Urinary bladder (tissue), 4 donors: Measurements from ENCODE around the gene PTCRA. TPM values are rescaled to one million over a fixed set of nuclear protein-coding genes. Genes with fewer than 3 reads are reported as not detected.
"Not testable (repeated sequence)": the region's sequence is repeated elsewhere in the genome, so short reads cannot be mapped to it uniquely, and the experiment has no call there.

Experiments
- DNase-seq: peaks from one replicate; pipeline ENCODE4 v3.0.0-alpha.2; 2015; ENCODE audit errors: extremely low spot score
- H3K27ac ChIP-seq: one replicate; pipeline ENCODE4 v1.5.1; 2013; ENCODE audit warnings: low read depth, mild to moderate bottlenecking, moderate library complexity
- H3K36me3 ChIP-seq: one replicate; pipeline ENCODE4 v1.6.1; 2013; ENCODE audit warnings: mild to moderate bottlenecking, moderate library complexity; ENCODE audit not compliant: insufficient read depth
- H3K4me1 ChIP-seq: one replicate; pipeline ENCODE4 v1.6.1; 2013; ENCODE audit warnings: mild to moderate bottlenecking, moderate library complexity; ENCODE audit not compliant: insufficient read depth
- H3K4me3 ChIP-seq: one replicate; pipeline ENCODE4 v1.5.1; 2013; ENCODE audit warnings: low read depth, low read length
- WGBS: extraction: QIAGEN DNeasy Blood & Tissue Kit; methylation state at CpG from one replicate; pipeline ENCODE4 v1.1.7; 2013; 5-methylcytosine and 5-hydroxymethylcytosine counted together
- polyA plus RNA-seq: library from polyadenylated mRNA; stranded (reverse); fragments of 200-250 nt; gene quantifications from one replicate; pipeline ENCODE4 v1.2.3, GENCODE V29; 2013
- total RNA-seq: library from RNA; depleted of rRNA; stranded (reverse); fragments of >200 nt; gene quantifications from one replicate; pipeline ENCODE4 v1.2.3, GENCODE V29; 2014
- donor health status: healthy with polysubstance abuse.
- donor health status: healthy.

PTCRA gene
- total and polyA plus RNA-seq, 2 donors = not detected

DNA sequence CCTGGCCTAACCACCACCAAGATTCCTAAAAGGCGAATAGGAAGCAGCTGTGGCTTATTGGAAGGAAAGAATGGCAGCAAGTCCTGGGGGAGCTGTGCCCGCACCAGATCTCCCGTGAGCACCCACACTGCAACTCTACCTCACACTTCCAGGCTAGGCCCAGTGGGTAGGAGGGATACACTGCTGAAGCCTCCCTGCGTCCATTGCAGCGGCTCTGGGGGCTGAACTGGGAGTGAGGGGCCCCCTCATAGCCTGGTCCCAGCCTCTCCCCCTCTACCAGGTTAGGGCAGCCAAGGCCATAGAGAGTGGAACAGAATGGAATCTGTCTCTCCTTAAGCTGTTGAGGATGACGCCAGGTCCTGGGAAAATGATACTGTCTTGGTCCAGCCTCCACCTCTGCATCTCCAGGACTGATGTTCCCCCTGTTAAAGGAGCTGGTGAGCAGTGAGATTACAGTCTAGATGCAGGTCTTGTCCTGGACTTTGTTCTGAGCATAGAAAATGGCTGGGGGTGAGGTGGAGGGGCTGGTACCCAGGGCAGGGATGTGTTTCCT is 24.7 kb downstream of the PTCRA start:
- Histone ChIP-seq H3K27ac (no peak overlapping the region), H3K4me3 (no peak overlapping the region), H3K36me3 (peaks cover 5% of the 10 kb centered on the region), H3K4me1 (no peaks in the 10 kb centered on the region)
- 95% methylated on average over 6 of the region's 6 CpGs for WGBS
- no peak for DNase-seq

DNA sequence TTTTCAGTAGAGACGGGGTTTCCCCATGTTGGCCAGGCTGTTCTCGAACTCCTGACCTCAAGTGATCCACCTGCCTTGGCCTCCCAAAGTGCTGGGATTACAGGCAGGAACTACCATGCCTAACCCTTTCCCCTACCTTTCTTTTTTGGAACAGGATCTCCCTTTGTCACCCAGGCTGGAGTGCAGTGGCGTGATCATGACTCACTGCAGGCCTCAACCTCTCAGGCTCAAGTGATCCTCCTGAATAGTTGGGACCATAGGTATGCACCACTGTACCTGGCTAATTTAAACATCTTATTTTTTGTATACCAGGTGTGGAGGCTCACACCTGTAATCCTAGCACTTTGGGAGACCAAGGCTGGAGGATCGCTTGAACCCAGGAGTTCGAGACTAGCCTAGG is 25.5 kb downstream of the PTCRA start:
- DNase-seq, H3K4me3 ChIP-seq, H3K4me1 ChIP-seq, H3K36me3 ChIP-seq, H3K27ac ChIP-seq: not testable (repeated sequence)
- WGBS = 99% methylated on average over 5 of the region's 5 CpGs

DNA sequence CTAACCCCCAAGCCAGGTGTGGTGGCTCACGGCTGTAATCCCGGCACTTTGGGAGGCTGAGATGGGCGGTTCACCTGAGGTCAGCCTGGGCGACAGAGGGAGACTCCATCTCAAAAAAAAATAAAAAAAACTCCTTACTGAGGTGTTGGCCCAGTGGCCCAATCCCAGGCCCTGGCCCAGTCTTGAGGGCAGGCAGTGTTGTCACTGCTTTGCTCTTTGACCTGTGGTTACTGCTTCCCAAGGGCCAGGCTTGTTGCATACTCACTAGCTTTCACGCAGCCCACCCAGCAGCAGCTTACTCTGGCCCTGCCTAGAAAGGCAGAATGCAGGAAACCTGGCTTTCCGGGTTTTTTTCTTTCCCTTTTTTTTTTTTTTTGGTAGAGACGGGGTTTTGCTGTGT is 26.6 kb downstream of the PTCRA start:
- no peaks in the 10 kb centered on the region for H3K4me1 ChIP-seq
- no peak overlapping the region for H3K27ac ChIP-seq
- no peak for DNase-seq
- H3K36me3 ChIP-seq = no peaks in the 10 kb centered on the region
- H3K4me3 ChIP-seq = no peak overlapping the region
- WGBS = 80% methylated on average over 7 of the region's 7 CpGs

DNA sequence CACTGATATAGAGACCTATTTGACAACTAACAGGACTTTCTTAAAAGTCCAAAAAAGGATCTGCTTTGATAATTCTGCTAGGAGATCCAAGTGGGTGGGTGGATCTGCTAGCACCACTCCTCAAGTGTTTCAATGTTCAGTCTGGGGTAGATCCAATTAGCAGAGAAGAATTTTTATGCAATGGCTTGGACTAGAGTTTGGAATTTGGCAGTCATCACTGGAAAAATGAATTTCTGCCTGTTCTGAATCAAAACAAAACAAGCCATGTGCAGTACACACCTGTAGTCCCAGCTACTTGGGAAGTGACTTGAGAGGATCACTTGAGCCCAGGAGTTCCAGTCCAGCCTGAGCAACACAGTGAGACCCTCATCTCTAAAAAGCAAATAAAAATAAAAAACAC is 32.1 kb downstream of the PTCRA start:
- Histone ChIP-seq H3K27ac (no peak overlapping the region), H3K4me1 (no peaks in the 10 kb centered on the region), H3K36me3 (no peaks in the 10 kb centered on the region), H3K4me3 (no peak overlapping the region)
- DNase-seq = no peak

DNA sequence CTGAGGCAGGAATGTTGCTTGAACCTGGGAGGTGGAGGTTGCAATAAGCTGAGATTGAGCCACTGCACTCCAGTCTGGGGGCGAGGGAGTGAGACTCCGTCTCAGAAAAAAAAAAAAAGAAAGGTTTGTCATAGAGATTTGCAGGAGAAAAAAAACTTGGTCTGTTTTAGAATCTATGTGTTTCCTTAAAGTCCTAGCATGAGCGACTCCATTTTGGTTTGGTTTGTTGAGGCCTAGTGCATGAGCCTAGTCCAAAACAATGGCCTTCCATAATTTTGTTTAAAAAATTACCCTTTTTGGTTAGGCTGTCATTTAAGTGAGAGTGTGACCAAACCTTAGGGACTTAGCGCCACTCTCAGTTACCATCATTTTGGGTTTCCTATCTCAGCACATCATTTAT is 36.5 kb downstream of the PTCRA start:
- WGBS = 93% methylated on average over 4 of the region's 4 CpGs
- Histone ChIP-seq H3K27ac (no peak overlapping the region), H3K36me3 (no peaks in the 10 kb centered on the region), H3K4me1 (no peaks in the 10 kb centered on the region), H3K4me3 (no peak overlapping the region)
- DNase-seq = no peak

DNA sequence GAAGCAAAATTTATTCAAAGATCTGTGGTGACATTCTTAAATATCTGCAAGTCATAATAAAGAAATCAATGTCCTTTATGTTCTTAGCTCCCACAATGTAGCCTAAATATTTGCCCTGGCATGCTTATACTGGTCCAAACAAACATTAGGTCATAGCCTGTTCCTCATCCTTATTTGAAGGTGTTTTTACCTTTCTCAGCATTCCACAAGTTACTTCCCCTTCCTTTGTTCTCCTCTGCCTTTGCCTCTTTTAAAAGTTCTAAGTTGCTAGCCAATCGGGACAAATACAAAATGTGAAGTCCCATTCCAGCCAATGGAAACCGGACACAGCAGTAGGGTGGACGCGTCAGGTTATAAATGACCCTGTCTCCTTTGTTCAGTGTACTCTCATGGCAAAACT is 38.6 kb downstream of the PTCRA start:
- not testable (repeated sequence) for H3K27ac ChIP-seq, H3K36me3 ChIP-seq, DNase-seq, H3K4me1 ChIP-seq, H3K4me3 ChIP-seq
- 88% methylated on average over 4 of the region's 4 CpGs for WGBS

DNA sequence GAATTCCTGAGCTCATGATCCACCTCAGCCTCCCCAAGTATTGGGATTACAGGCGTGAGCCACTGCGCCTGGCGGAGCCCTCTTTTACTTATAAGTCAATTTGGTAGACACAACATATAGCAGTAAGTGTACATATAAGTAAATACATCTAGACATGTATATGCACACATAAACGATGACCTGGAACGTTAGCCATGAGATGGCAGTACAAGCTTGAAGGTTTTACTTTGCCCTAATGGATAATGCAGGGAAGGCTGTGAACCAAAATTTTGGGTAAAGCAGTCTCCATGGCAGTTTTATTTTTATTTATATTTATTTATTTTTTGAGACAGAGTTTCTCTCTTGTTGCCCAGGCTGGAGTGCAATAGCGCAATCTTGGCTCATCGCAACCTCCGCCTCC is 42.3 kb downstream of the PTCRA start:
- WGBS = 86% methylated on average over 8 of the region's 8 CpGs
- H3K4me1 ChIP-seq = no peaks in the 10 kb centered on the region
- H3K27ac ChIP-seq = no peak overlapping the region
- no peak overlapping the region for H3K4me3 ChIP-seq
- no peaks in the 10 kb centered on the region for H3K36me3 ChIP-seq
- no peak for DNase-seq

DNA sequence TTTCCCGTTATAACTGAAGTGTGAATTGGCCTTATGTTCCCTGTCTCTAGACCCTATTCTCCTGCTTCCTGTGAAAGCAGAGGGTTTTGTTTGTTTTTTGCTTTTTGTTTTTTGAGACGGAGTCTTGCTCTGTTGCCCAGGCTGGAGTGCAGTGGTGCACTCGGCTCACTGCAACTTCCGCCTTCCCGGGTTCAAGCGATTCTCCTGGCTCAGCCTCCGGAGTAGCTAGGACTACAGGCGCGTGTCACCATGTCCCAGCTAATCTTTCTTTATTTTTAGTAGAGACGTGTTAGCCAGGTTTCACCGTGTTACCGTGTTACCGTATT is 44.0 kb downstream of the PTCRA start:
- peaks cover 2% of the 10 kb centered on the region for H3K36me3 ChIP-seq
- no peak for DNase-seq
- H3K4me3 ChIP-seq = peak overlapping the region; percentile 33
- no peaks in the 10 kb centered on the region for H3K4me1 ChIP-seq
- H3K27ac ChIP-seq = no peak overlapping the region
- WGBS = 40% methylated on average over 13 of the region's 13 CpGs

DNA sequence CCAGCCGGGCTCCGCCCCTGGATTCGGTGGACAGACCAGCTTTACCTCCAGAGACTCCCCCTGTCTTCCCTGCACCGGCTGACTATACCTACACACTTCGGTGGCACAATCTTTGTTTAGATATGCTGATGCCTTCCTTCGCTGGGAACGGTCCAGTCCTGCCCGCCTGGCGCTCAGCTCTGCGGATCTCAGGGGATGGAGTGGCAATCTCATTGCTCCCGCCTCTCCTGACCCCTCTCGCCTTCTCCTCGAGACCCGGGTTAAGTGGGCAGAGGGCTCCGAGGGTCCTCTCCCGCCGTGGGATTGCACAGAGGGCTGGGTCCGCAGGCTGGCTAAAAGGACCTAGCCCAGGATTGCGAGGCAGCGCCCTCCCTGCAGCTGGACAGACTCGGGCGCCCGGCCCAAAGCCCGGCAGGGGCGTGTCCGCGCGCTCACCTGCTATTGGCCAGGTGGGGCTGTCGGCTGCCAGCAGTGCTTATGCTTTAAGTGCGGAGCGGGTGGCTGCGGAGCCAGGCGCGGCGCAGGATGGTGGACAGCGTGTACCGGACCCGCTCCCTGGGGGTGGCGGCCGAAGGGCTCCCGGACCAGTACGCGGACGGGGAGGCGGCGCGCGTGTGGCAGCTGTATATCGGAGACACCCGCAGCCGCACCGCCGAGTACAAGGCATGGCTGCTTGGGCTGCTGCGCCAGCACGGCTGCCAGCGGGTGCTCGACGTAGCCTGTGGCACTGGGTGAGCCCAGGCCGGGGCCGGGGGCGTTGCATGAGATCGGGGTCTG is 44.6 kb downstream of the PTCRA start, which contains the start of gene GNMT:
Gene GNMT (plus strand): TSS at position 512 of the 777 bp plus-strand sequence. CDS start 14 bp downstream, at position 526.
- no peak for DNase-seq
- Histone ChIP-seq H3K4me1 (no peaks in the 10 kb centered on the region), H3K4me3 (peak within 1 kb of the TSS; percentile 33), H3K27ac (no peak within 1 kb of the TSS), H3K36me3 (peaks cover 4% of the 10 kb centered on the region)
- WGBS = 3% methylated on average over 62 of the region's 62 CpGs

DNA sequence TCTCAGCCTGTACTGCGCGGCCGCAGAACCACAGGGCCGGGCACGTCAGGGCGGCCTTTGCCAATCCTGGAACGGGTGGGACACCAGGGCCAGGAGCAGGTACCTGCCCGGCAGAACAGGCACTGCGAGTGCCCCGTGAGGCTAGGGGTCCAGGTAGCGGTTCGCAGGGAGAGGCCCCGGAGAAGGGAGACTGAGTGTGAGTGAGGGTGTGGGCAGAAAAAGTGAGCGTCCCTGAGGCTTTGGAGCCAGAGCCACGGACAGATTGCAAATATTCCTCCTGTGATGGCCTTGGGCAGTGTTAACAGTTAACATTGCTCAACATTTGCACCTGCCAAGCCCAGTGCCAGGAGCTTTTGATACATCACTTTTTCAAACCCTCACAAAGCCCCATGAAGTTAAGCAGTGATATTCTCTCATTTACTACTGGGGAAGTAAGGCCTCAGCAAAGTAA is 45.2 kb downstream of the PTCRA start:
- H3K4me3 ChIP-seq = peak overlapping the region; percentile 33
- no peak overlapping the region for H3K27ac ChIP-seq
- no peak for DNase-seq
- WGBS = 22% methylated on average over 15 of the region's 15 CpGs
- H3K4me1 ChIP-seq = no peaks in the 10 kb centered on the region
- peaks cover 4% of the 10 kb centered on the region for H3K36me3 ChIP-seq

DNA sequence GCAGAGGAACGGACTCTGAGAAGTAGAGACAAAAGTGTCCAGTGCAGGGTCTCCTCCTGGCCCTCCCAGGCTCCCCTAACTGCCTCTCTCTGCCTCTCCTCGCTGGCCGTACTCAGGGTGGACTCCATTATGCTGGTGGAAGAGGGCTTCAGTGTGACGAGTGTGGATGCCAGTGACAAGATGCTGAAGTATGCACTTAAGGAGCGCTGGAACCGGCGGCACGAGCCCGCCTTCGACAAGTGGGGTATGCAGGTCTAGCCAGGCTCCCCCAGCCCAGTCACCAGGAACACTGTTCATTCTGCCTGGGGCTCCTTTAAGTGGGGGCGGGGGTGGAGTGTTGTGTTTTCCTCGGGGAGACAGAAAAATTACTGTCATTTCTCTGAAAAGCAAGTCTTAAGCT is 46.2 kb downstream of the PTCRA start:
- no peak for DNase-seq
- H3K4me3 ChIP-seq = no peak overlapping the region
- no peak overlapping the region for H3K27ac ChIP-seq
- no peaks in the 10 kb centered on the region for H3K4me1 ChIP-seq
- 94% methylated on average over 12 of the region's 12 CpGs for WGBS
- peaks cover 4% of the 10 kb centered on the region for H3K36me3 ChIP-seq

DNA sequence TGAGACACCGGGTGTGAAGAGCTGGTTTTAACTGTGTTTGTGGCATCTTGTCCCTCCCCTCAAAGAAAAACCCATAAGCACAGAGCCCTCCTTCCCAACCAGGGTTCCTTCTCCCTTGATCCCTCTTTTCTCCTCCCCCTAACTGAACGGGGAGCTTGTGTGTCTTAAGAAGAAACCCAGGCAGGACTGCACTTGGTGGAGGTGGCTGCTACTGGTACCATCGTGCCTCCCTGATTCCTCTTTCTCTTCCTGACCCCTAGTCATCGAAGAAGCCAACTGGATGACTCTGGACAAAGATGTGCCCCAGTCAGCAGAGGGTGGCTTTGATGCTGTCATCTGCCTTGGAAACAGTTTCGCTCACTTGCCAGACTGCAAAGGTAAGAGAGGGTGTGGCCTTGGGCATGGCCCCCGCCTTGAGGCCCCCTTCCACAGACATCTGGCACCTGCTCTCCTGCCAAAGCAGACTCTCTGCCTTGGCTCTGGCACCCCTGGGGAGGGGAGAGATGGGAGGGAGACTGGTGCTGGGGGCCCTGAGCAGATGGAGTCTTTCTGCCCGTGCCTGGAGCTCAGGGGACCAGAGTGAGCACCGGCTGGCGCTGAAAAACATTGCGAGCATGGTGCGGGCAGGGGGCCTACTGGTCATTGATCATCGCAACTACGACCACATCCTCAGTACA is 46.8 kb downstream of the PTCRA start:
- H3K4me3 ChIP-seq = no peak overlapping the region
- H3K27ac ChIP-seq = no peak overlapping the region
- H3K4me1 ChIP-seq = no peaks in the 10 kb centered on the region
- DNase-seq = no peak
- peaks cover 4% of the 10 kb centered on the region for H3K36me3 ChIP-seq
- WGBS = 92% methylated on average over 13 of the region's 13 CpGs

DNA sequence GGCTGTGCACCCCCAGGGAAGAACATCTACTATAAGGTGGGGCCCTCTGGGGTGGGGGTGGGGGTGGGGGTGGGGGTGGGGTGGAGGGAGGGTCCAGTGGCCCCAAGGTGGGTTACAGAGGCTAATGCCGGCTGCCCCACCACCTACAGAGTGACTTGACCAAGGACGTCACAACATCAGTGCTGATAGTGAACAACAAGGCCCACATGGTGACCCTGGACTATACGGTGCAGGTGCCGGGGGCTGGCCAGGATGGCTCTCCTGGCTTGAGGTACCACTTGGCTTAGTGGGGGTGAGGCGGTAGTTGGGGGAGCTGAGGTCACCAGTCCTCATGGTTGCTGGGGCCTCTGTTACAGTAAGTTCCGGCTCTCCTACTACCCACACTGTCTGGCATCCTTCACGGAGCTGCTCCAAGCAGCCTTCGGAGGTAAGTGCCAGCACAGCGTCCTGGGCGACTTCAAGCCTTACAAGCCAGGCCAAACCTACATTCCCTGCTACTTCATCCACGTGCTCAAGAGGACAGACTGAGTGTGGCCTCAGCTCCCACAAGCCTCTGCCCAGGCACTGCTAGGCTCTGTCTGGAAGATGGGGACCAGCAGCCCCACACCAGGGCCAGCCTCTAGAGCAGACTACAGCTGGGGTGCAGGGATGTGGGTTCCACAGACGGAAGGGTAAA is 47.5 kb downstream of the PTCRA start:
- Histone ChIP-seq H3K4me1 (no peaks in the 10 kb centered on the region), H3K27ac (no peak overlapping the region), H3K36me3 (peaks cover 6% of the 10 kb centered on the region), H3K4me3 (no peak overlapping the region)
- WGBS = 80% methylated on average over 12 of the region's 12 CpGs
- DNase-seq = no peak
